GM20000 (cell line): ENCODE data around the gene ATP6V1F.

Experiments used
- DNase-seq: peaks from one replicate; pipeline ENCODE4 v3.0.0; 2012; ENCODE audit warnings: low spot score
- CTCF ChIP-seq: IDR thresholded peaks from 2 replicates; pipeline ENCODE4 v1.5.1; 2012; ENCODE audit warnings: mild to moderate bottlenecking, control low read depth; ENCODE audit errors: extremely low read depth, missing control alignments

ATP6V1F gene

GRCh38 chr7:128862571-128863432, at the start of gene ATP6V1F:
Gene ATP6V1F, plus strand, starts transcription at chr7:128862856. Its CDS starts 49 bp downstream, at chr7:128862905.
- TF ChIP-seq CTCF = no peak
- DNase-seq = peak; percentile 99

GRCh38 chr7:128814499-128814898, 48.2 kb upstream of the ATP6V1F start:
- no peak for TF ChIP-seq CTCF
- DNase-seq = no peak

GRCh38 chr7:128815289-128815942, 47.2 kb upstream of the ATP6V1F start:
- no peak for TF ChIP-seq CTCF
- no peak for DNase-seq

- TF ChIP-seq CTCF = no peak
- no peak for DNase-seq
Observed at GRCh38 chr7:128818694-128819093, 44.0 kb upstream of the ATP6V1F start.

- DNase-seq = no peak
Observed at GRCh38 chr7:128821724-128822123, 40.9 kb upstream of the ATP6V1F start.

GRCh38 chr7:128826512-128826911, 36.1 kb upstream of the ATP6V1F start:
- no peak for TF ChIP-seq CTCF
- no peak for DNase-seq

More at GRCh38 chr7:128821724-128822123, 40.9 kb upstream of the ATP6V1F start:
- no peak for TF ChIP-seq CTCF

- no peak for TF ChIP-seq CTCF
Observed at GRCh38 chr7:128826916-128827247, 35.8 kb upstream of the ATP6V1F start.

More at GRCh38 chr7:128826916-128827247, 35.8 kb upstream of the ATP6V1F start:
- no peak for DNase-seq
